Measurements from ENCODE around the gene CACNB4. TPM values are rescaled to one million over a fixed set of nuclear protein-coding genes. Genes with fewer than 3 reads are reported as not detected.

The CACNB4 gene
- total RNA-seq, 4 donors from 2014 or later = 2.3 to 5.8 (median 2.8) TPM

DNA sequence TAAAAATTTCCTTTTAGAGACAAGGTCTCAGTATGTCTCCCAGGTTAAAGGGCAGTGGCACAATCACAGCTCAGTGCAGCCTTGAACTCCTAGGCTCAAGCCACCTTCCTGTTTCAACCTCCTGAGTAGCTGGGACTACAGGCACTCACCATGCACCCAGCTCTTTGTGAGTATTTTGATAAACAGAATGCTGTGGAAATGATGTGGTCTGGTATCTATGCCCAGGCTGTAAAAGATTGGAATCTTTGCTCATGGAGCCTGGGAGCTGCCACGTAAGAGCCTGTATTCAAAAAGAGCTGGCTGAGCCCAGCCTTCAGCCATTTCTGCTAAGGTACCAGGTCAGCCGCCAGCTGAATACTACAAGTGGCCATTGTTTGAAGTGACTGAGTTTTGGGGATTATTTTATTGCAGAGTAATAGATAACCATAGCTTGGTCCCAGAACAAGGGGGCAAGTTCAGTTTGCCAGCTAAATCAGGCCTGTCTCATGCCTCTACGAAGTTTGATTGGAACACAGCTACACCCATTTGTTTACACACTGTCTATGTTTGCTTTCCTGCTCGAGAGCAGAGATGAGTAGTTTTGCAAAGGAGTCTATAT lies 249.3 kb downstream of the CACNB4 start:
- TF ChIP-seq, protein P1, sequence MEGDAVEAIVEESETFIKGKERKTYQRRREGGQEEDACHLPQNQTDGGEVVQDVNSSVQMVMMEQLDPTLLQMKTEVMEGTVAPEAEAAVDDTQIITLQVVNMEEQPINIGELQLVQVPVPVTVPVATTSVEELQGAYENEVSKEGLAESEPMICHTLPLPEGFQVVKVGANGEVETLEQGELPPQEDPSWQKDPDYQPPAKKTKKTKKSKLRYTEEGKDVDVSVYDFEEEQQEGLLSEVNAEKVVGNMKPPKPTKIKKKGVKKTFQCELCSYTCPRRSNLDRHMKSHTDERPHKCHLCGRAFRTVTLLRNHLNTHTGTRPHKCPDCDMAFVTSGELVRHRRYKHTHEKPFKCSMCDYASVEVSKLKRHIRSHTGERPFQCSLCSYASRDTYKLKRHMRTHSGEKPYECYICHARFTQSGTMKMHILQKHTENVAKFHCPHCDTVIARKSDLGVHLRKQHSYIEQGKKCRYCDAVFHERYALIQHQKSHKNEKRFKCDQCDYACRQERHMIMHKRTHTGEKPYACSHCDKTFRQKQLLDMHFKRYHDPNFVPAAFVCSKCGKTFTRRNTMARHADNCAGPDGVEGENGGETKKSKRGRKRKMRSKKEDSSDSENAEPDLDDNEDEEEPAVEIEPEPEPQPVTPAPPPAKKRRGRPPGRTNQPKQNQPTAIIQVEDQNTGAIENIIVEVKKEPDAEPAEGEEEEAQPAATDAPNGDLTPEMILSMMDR (IDR thresholded peaks at IDR 0.05; ENCODE audit: low read depth) = no peak

DNA sequence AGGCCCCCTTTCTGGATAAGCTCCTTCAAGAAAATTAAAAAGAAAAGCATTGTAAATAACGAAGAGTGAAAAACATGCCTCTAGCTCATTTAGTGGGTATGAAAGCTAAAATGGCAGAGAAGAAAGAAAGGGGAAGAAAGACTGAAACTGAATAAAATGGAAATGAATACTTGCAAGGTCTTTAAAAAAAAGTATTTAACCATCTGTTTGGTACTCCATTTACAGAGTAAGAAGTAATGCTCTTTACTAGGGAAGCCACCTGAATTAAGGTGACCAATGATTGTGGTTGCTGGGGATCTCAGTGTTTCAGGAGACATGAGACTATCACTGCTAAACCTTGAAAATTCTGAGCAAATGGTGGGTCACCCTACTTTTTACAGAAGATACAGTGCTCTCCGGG lies 253.0 kb downstream of the CACNB4 start:
- TF ChIP-seq, protein P1 (IDR thresholded peaks at IDR 0.05; ENCODE audit: low read depth) = no peak

DNA sequence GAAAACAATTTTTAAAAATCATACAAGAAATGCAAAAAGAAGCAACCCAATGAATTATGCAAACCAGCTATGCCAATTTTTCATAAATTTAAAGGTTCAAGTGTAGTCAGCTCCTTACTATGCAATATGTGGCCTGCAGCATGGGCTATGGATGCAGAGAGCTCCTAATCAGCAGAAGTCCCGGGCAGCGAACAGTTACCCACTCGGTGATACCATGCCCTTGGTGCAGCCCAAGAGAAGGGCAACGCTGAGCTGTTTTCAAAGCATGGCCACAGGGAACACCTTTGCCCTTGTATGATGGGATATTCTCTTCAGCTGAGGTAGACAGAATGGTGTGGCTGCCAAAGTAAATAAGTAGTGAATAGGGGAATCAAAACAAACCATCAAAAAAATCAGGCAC lies 253.4 kb downstream of the CACNB4 start:
- TF ChIP-seq, protein P1 (IDR thresholded peaks at IDR 0.05; ENCODE audit: low read depth) = no peak

DNA sequence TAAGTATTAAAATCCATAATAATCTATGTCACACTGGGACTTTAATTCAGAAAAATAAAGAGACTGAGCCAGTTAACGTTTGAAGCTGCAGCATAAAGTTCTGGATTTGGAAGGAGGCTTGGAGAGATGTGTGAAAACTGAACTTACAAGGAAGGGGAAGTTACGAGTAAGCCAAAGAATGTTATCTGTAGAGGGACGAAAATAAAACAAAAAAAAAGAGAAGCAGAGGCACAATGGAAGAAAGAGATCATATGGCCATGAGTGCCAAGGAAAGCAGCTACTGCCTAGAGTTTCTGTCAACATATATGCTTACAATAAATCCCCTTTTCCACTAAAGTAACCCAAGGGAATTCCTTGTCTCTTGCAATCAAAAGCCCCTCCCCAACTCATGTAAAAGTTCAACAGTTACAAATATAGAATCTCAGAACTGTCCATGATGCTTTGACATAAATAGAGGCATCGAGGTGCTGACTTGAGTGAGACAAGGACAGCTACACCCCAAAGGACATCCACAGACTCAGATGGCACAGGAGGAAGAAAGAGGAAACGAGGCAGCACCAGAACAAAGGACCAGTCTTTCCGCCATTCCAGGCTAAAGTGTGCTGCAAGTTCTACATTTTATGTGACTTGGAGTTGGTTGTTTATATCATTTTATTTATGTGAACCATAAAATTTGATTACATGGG lies 254.5 kb downstream of the CACNB4 start:
- TF ChIP-seq, protein P1 (IDR thresholded peaks at IDR 0.05; ENCODE audit: low read depth) = no peak

DNA sequence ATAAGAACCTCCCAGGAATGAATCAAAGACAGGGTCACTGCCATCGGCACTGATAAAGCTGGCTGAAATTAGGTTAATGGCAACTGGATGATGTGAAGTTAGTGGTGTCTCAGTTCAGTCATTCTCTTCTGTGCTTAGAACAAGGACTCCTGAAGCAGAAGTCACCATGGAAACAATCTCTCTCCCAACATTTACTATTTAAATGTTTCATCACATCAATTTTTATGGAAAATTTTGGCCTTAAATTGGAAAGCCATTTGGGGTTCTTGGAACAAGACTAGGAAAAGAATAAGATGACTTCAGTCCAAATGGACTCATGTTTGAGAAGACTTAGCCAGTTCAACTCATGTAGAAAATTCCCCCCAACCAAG lies 255.2 kb downstream of the CACNB4 start:
- TF ChIP-seq, protein P1 (IDR thresholded peaks at IDR 0.05; ENCODE audit: low read depth) = no peak

DNA sequence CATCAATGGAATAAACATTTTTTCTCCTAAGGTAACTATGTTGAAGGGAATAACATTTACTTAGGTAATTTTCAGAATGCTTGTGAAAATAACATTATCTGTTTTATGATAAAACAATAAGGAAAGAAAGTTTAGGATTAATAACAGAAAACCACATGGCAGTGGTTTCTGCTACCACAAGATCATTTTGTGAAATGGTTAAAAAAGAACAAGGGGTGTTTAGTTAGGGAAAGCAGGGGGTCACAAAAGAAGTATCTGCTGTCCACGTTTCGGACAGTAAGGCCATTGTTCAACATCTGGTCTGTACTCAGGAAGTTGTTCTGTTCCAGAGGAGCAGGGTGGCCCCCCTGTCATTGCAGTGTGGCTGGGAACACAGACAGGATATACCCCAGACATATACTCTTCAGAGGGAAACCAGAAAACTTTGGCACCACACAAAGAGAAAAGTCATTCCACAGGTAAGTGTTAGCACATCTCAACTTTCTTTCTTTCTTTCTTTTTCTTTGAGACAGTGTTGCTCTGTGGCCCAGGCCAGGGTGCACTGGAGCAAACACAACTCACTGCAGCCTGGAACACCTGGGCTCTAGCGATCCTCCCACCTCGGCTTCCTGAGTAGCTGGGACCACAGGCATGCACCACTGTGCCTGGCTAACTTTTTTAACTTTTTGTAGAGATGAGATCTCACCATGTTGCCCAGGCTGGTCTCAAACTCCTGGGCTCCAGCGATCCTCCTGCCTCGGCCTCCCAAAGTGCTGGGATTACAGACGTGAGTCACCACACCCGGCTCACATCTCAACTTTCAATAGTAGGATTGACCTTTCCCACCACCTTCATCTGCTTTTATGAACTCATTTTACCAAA lies 255.8 kb downstream of the CACNB4 start:
- TF ChIP-seq, protein P1 (IDR thresholded peaks at IDR 0.05; ENCODE audit: low read depth) = no peak

DNA sequence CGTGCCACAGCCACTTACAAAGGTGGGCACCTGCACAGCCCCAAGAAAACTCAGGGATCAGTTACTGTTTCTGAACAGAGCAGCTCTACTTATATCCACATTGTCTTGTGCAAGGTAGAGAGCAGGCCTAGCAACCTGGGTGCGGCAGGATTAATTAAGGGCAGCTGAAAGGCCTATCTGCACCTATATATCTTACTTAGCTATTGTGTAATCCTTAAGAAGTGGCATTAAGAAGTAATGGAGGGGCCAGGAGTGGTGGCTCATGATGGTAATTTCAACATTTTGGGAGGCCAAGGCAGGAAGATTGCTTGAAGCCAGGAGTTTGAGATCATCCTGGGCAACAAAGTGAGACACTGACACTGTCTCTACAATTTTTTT lies 257.8 kb downstream of the CACNB4 start:
- TF ChIP-seq, protein P1 (IDR thresholded peaks at IDR 0.05; ENCODE audit: low read depth) = no peak

Measured in subcutaneous adipose tissue (tissue), 4 donors.